Measurements from ENCODE around the gene SPAG6.

Gene SPAG6

DNA sequence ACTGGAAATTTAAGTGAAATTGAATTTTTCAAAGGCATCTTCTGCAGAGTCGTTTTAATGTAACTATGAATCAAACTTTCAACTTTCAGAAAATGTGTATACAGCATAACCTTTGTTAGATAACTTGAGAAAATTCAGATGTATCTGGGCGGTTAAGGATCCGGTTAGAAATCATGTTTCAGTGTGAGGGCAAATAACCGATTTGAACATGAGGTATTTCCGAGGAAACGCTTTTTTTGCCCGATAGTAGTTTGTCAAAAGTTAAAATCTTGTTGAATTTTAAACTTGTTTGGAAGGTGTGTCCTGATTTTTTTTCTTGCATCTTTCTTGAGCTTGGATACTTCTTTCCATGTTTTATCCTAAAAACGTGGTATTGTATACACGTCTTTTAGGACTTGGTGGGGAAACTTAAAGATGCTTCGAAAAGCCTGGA is 25.7 kb upstream of the SPAG6 start:
- Mint-ChIP-seq H3K36me3 (peaks cover 48% of the 10 kb centered on the region), H3K4me1 (peaks cover 40% of the 10 kb centered on the region), H3K4me3 (peak overlapping the region; percentile 87), H3K27ac (peak overlapping the region; percentile 97), H3K9me3 (no peaks in the 10 kb centered on the region)
- DNase-seq (ENCODE audit: low spot score in 2 of 2) (no peak), ATAC-seq (no peak)

DNA sequence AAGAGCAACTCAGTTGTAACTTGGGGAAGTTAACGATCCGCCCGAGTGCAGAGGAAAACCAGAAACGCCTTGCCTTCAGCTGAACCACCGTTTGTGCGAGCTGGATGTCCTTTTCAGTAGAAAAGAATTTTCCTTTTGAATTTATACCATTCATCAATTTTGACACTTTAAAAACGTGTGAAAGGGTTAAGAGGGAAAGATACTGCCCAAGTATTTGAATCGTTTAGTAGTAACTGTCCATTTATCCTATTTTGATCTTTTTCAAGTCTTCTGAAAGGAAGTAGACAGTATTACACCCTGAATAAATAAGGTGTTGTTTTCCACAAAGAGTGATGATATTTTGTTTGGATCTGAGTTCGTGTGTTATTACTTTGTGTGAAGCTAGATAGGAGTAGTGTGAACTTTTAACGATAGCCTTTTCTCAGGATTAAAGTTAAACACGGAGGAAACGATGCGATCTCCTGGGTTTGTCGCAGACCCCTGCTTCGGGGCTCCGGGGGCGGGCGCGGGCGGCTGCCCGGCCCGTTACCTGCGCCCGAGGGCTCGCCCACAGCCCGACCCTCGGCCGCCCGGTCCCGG is 25.2 kb upstream of the SPAG6 start:
- DNase-seq (ENCODE audit: low spot score in 2 of 2): no peak
- H3K36me3 Mint-ChIP-seq: peaks cover 51% of the 10 kb centered on the region
- peak overlapping the region; percentile 97 for H3K27ac Mint-ChIP-seq
- ATAC-seq: no peak
- peak overlapping the region; percentile 87 for H3K4me3 Mint-ChIP-seq
- peaks cover 45% of the 10 kb centered on the region for H3K4me1 Mint-ChIP-seq
- no peaks in the 10 kb centered on the region for H3K9me3 Mint-ChIP-seq

DNA sequence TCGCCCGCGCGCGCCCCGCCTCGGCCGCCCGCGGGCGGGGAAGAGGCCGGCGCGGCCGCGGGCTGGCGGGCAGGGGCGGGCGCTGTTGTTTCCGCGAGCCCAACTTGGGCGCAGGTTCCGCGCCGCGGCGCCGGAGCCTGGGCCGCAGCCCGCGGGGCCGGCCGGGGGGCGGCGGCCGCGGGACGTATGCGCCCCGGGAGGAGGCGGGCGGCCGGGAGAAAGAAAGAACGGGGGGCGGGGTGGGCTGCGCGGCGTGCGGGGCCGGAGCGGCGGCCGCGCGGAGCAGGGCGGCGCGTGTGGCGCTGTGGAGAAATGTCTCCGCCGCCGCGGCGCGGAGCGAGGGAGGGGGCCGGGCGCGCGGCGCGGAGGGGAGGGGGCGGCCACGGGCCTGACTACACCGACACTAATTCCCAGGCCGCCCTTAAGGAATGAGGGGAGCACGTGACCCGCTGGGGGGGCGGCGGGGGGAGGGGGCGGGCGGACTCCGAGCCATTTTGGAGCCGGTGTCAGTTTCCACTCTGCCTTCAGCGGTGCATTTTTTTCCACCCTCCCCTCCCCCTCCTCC is 24.6 kb upstream of the SPAG6 start, which contains the start of gene BMI1:
BMI1 (plus strand) TSS at position 509 of the 565 bp plus-strand sequence. CDS start 5,351 bp downstream, outside the sequence.
- Mint-ChIP-seq H3K9me3 (no peaks in the 10 kb centered on the region), H3K4me3 (peak within 1 kb of the TSS; percentile 87), H3K27ac (peak within 1 kb of the TSS; percentile 97), H3K4me1 (peaks cover 42% of the 10 kb centered on the region), H3K36me3 (peaks cover 49% of the 10 kb centered on the region)
- DNase-seq (ENCODE audit: low spot score in 2 of 2) (peak in 1 of 2 donors; percentile 72), ATAC-seq (peak; percentile 60)

DNA sequence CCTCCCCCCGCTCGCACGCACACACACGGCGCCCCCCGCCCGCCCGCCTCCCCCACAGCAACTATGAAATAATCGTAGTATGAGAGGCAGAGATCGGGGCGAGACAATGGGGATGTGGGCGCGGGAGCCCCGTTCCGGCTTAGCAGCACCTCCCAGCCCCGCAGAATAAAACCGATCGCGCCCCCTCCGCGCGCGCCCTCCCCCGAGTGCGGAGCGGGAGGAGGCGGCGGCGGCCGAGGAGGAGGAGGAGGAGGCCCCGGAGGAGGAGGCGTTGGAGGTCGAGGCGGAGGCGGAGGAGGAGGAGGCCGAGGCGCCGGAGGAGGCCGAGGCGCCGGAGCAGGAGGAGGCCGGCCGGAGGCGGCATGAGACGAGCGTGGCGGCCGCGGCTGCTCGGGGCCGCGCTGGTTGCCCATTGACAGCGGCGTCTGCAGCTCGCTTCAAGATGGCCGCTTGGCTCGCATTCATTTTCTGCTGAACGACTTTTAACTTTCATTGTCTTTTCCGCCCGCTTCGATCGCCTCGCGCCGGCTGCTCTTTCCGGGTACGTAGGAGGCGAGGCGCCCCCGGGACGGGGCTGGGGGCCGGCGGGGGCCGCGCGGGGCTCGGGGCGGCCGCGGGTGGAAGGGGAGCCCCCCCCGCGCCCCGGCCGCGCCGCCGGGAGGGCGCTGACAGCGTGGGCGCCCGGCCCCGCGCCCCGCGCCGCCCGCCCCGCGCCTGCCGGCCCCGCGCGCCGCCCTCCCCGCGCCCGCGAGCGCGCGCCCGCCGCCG is 24.0 kb upstream of the SPAG6 start:
- peak; percentile 46 to 84 for DNase-seq (ENCODE audit: low spot score in 2 of 2)
- peaks cover 40% of the 10 kb centered on the region for H3K4me1 Mint-ChIP-seq
- H3K27ac Mint-ChIP-seq: peak overlapping the region; percentile 91
- peak; percentile 58 for ATAC-seq
- no peaks in the 10 kb centered on the region for H3K9me3 Mint-ChIP-seq
- peaks cover 51% of the 10 kb centered on the region for H3K36me3 Mint-ChIP-seq
- H3K4me3 Mint-ChIP-seq: peak overlapping the region; percentile 82

DNA sequence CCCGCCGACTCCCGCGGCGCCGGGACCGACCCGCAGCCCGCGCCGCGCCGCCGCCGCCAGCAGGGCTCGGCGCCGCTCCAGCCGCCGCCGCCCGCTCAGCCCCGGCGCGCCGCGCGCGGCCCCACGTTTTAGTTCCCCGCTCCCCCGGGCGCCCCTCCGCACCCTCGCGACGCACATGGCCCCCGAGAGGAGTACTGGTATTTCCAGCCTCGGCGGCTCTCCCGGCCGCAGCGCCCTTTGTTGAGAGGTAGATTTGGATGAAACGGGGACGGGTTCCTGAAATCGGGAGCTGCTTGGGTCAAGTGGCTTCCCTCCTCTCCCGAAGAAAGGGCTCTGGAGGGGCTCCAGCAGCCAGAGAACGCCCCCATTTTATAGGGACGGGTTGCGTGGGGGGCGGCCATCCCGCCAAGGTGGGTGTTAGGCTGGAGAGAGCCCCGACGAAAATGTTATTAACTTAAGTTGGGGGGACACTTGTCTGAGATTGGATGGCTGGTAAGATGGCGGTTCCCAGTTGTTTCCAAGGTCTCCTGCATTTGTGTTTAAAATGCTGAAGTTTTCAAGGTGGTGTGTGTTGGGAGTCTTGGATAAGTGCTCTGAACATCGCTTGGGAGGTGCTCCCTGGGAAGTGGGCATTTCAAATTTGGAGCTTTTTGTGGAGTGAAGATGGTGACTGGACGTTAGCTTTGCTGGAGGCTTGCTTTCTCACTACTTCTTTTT is 23.2 kb upstream of the SPAG6 start:
- Mint-ChIP-seq H3K4me1 (peaks cover 35% of the 10 kb centered on the region), H3K9me3 (no peaks in the 10 kb centered on the region), H3K4me3 (peak overlapping the region; percentile 82), H3K36me3 (peaks cover 55% of the 10 kb centered on the region), H3K27ac (peak overlapping the region; percentile 91)
- DNase-seq (ENCODE audit: low spot score in 2 of 2) (no peak), ATAC-seq (peak; percentile 8)

DNA sequence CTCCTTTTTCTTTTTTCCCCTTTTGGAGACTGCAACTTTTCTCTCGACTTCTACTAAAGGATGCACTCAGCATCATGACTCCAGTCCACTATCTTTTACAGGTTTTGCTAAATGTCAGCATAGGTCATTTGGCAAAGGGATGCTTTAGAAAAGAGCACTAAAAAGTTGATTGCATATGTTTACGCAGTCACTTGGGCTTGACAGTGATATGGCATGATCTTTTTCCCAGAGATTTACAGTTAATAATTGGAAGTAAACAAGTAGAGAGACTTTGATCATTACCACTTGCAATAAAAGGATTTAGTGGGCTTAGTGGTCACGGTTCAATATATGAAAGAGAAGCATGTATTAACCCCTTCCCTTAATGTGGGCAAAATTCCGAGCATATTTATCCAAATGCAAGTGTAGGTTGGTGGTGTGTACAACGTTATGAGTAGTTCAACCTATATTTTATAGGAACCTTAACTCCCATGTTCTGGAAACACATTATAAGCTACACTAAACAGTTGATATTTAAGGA is 22.6 kb upstream of the SPAG6 start:
- DNase-seq (ENCODE audit: low spot score in 2 of 2) (no peak), ATAC-seq (no peak)
- peak overlapping the region; percentile 82 for H3K4me3 Mint-ChIP-seq
- no peaks in the 10 kb centered on the region for H3K9me3 Mint-ChIP-seq
- H3K4me1 Mint-ChIP-seq: peaks cover 32% of the 10 kb centered on the region
- H3K36me3 Mint-ChIP-seq: peaks cover 61% of the 10 kb centered on the region
- H3K27ac Mint-ChIP-seq: peak overlapping the region; percentile 91

DNA sequence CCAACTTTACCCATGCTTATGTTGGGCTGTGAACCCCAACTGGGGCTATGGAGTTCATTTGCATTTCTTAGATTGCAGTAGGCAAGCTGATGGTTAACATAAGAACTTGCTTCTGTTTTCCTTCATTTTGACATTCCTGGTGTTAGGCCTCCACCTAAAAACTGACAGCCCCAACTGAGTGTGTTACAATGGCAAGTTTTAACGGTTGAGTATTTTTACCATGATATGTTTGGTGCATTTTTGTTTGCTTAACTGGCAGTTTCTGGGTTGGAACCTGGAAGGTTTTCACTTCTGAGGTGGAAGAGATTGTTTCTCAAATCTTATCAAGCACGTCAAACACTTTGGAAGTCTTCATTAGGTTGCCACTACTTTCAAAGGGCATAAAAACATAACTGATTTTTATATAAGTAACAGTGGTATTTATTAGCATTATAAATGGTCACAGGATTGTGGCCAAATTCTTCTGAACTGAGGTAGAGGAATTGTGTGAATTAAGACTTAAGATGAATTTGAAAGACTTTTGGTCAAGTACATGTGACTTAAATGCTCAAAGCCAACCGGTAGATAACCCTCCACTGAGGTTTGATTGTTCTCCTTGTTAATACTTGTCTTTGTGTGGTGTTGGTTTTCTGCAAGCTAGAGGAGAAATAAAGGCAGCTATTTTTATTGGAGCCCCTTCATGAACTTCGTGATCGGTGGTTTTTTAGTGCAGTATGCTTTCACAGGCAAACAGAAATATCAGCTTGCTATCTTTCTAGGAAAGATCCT is 21.6 kb upstream of the SPAG6 start:
- Mint-ChIP-seq H3K27ac (peak overlapping the region; percentile 67), H3K9me3 (no peaks in the 10 kb centered on the region), H3K4me1 (peaks cover 32% of the 10 kb centered on the region), H3K4me3 (peak overlapping the region; percentile 82), H3K36me3 (peaks cover 63% of the 10 kb centered on the region)
- no peak for DNase-seq (ENCODE audit: low spot score in 2 of 2)
- no peak for ATAC-seq

DNA sequence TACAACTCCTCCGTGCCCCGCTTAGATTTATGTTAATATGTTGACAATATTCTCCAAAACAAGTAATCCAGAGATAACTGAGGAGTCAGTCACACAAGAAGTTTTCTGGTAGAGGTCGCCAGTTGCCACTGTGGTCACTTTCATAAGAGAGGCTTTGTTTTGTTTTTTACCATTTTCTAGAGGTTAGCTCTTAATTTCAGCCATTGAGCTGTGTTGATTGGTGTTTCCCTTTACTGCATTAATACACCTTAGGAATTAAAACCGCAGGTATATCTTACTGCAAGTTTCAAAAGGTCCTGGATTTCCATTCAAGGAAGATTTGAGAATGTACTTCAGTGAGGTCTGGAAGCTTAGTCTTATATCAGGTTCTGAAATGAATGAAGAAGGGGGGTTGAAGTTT is 20.9 kb upstream of the SPAG6 start:
- DNase-seq (ENCODE audit: low spot score in 2 of 2) (no peak), ATAC-seq (no peak)
- H3K36me3 Mint-ChIP-seq: peaks cover 67% of the 10 kb centered on the region
- H3K4me1 Mint-ChIP-seq: peaks cover 32% of the 10 kb centered on the region
- peak overlapping the region; percentile 82 for H3K4me3 Mint-ChIP-seq
- no peaks in the 10 kb centered on the region for H3K9me3 Mint-ChIP-seq
- peak overlapping the region; percentile 67 for H3K27ac Mint-ChIP-seq

DNA sequence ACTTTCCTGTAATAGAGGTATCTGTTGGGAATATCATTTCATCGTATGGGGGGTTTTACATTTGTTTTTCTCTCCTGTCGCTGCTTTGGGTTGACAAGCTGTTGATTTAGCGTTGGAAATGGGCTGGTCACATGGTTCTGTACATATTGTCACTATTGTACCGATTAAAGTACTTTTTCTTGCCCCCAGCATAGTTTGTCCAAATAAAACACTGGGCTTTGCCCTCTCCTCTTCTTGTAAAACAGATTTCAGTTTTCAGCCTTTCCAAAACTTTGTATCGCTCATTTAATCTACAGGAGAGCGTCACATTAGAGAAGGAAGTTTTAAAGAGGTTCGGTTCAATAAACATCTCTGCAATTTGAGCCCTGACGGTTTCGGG is 20.4 kb upstream of the SPAG6 start:
- Mint-ChIP-seq H3K4me3 (peak overlapping the region; percentile 82), H3K27ac (peak overlapping the region; percentile 67), H3K9me3 (no peaks in the 10 kb centered on the region), H3K4me1 (peaks cover 30% of the 10 kb centered on the region), H3K36me3 (peaks cover 67% of the 10 kb centered on the region)
- DNase-seq (ENCODE audit: low spot score in 2 of 2) (no peak), ATAC-seq (no peak)

DNA sequence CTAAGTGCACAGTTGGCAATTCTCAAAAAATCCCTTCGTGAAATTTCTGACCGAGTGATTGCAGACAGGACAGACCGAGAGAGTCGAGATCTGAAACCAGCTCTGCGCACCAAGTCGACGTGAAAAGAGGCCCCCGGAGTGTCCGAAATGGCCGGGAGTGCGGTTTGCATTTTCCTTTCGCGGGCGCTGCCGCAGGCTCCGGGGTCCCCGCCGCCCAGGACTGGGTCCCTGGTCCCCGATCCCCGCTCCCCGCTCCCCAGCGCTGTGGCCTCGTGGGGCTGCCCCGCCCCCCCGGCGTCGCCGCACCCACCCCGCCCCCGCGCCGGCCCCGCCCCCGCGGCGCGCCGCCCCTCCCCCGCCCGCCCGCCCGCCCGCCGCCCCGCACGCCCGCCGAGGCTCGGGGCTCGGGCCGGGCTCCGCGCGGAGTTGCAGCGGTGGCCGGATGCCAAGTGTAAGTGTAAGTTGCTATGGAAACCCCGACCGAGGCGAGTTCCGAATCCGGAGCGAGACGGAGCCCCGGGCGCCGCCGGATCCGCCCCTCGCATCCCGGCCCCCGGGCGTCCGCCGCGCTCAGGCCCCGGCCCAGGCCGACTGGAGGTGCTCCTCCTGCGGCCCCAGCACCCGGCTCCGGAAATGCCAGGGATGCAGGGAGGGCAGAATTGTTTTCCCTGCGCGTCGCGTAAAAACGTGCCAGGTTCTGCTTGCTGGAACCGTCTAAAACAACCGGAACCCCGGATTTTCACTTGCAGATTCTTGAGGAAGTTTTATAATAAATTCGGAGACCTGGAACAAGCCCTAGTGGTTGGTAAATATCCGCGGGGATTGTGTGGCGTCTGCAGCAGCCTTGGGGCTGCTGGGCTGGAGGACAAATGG is 19.8 kb upstream of the SPAG6 start:
- Mint-ChIP-seq H3K27ac (peak overlapping the region; percentile 67), H3K9me3 (no peaks in the 10 kb centered on the region), H3K4me3 (peak overlapping the region; percentile 82), H3K4me1 (peaks cover 26% of the 10 kb centered on the region), H3K36me3 (peaks cover 68% of the 10 kb centered on the region)
- DNase-seq (ENCODE audit: low spot score in 2 of 2): peak; percentile 57 to 79
- peak; percentile 74 for ATAC-seq

DNA sequence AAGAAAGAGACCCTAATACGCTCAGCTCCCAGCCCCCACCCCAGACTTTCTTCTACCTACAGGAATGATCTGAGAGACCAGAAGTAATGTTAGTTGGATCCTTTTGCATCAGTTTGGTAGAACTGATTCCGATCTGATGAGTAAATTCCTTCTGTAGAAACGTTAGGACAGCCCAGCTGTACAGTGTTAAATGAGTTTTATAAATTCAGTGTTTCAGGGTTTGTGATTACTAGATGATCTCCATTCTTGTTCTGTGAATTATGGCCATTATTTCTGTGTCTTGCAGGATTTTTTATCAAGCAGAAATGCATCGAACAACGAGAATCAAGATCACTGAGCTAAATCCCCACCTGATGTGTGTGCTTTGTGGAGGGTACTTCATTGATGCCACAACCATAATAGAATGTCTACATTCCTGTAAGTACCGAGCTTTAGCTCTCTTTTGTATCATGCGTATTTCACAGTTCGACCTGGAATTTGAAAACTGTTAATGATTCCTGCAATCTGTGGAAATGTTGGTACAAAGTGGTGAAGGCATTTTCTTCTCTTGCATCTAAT is 19.1 kb upstream of the SPAG6 start:
- peak overlapping the region; percentile 82 for H3K4me3 Mint-ChIP-seq
- H3K9me3 Mint-ChIP-seq: no peaks in the 10 kb centered on the region
- no peak for DNase-seq (ENCODE audit: low spot score in 2 of 2)
- H3K4me1 Mint-ChIP-seq: peaks cover 26% of the 10 kb centered on the region
- no peak overlapping the region for H3K27ac Mint-ChIP-seq
- peaks cover 75% of the 10 kb centered on the region for H3K36me3 Mint-ChIP-seq
- no peak for ATAC-seq

DNA sequence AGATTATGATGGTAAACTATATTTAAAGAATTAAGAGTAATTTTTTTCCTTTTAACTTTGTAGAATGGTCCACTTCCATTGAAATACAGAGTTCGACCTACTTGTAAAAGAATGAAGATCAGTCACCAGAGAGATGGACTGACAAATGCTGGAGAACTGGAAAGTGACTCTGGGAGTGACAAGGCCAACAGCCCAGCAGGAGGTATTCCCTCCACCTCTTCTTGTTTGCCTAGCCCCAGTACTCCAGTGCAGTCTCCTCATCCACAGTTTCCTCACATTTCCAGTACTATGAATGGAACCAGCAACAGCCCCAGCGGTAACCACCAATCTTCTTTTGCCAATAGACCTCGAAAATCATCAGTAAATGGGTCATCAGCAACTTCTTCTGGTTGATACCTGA is 16.1 kb upstream of the SPAG6 start:
- DNase-seq (ENCODE audit: low spot score in 2 of 2): no peak
- Mint-ChIP-seq H3K4me3 (no peak overlapping the region), H3K27ac (no peak overlapping the region), H3K4me1 (peaks cover 22% of the 10 kb centered on the region), H3K9me3 (no peaks in the 10 kb centered on the region), H3K36me3 (peaks cover 71% of the 10 kb centered on the region)
- no peak for ATAC-seq

DNA sequence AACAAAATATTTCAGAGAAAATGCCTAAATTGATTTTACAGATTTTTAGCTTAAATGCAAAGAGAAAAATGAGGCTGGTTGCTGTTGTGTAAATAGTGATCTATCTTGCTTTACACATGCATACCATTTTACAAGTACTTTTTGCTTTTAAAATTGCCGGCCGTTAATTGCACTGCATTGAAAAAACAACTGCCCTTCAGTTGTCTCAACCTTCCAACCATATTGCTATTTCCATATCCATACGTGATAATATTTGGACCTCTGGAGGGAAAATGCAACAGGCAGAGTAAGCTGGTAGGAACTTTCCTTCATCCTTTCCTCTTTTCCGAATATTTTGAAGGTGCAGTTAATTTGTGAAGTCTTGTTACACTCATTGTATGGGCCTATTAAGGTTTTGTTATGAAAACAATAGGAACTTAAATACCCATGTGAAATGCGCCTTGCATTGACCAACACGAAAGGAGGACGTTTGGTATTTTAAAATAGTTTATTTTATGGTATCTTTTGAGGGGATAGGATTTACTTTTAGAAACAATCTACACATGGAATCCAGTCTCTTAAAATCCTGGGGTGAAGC is 13.1 kb upstream of the SPAG6 start:
- H3K4me3 Mint-ChIP-seq: no peak overlapping the region
- no peak for ATAC-seq

More for the DNA sequence above, 13.1 kb upstream of the SPAG6 start:
- DNase-seq (ENCODE audit: low spot score in 2 of 2): no peak
- no peak overlapping the region for H3K27ac Mint-ChIP-seq
- peaks cover 64% of the 10 kb centered on the region for H3K36me3 Mint-ChIP-seq
- H3K9me3 Mint-ChIP-seq: no peaks in the 10 kb centered on the region
- H3K4me1 Mint-ChIP-seq: peaks cover 31% of the 10 kb centered on the region
